ENCODE results near the gene ZFAND3. TPM values are rescaled to one million over a fixed set of nuclear protein-coding genes. Genes with fewer than 3 reads are reported as not detected.

The ZFAND3 gene
- total and polyA plus RNA-seq, 10 of the 15 experiments (the other 5 are each of a cell fraction or from before 2014, with no cell fraction given) = 0.90 to 34.4 (median 16.3) TPM

DNA sequence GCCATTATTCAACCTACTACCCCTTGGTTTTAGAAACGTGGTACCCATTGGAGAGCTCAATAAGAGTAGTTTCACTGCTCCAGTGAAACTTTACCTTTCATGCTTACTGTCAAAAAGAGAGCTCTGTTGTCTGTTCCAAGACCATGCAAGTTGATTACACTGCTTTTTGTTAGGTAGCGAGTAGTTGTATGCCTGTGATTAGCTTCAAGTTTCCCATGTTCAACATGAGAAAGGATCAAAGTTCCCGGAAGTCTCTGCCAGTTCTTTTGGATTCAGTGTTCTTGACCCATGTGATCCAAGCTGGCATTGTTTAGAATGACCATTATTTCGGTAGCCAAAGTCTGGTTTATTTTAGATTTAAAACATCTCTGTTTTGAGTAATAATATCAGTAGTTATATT is 107.1 kb downstream of the ZFAND3 start:
- BruUV-seq (replicated peaks) = no TSS peak
- H3K9ac ChIP-seq (ENCODE audit: control insufficient read depth, insufficient read depth, low read length) = no peak overlapping the region
- no peak overlapping the region for H3K4me3 ChIP-seq
- intact Hi-C loops (cut with micrococcal nuclease; ENCODE audit: unreplicated experiment) (no loop called here), in situ Hi-C loops (cut with MboI) (no loop called here)
- ChIA-PET SMC1A (ENCODE audit: uncharacterized antibody, unreplicated experiment) (interaction anchor here (1.1 kb wide), 2 partner anchors 10 to 14 kb away, joined by 3 read pairs; no protein-coding TSS in a partner anchor), CTCF (interaction anchor here (1.1 kb wide), 1 partner anchor 9 kb away, joined by 5 read pairs; no protein-coding TSS in a partner anchor), RAD21 (ENCODE audit: unreplicated experiment) (interaction anchor here (0.5 kb wide), 1 partner anchor 826 kb away, joined by 3 read pairs; no protein-coding TSS in a partner anchor), POLR2A (no interaction called here)
- TF ChIP-seq CHD2 (IDR thresholded peaks at IDR 0.05; ENCODE audit: borderline replicate concordance, low read depth, low read length) = no peak
- no peak for TF ChIP-seq NR2C1 (IDR thresholded peaks at IDR 0.05)
- no peak for TF ChIP-seq SUPT20H (IDR thresholded peaks at IDR 0.05; ENCODE audit: borderline replicate concordance, control insufficient read depth, low read depth, low read length)
- no peak for TF ChIP-seq STAT3 (IDR thresholded peaks at IDR 0.05; ENCODE audit: low read depth, low read length)
- no peak for TF ChIP-seq CREB1 (IDR thresholded peaks at IDR 0.05; ENCODE audit: low read depth)
- TF ChIP-seq, protein P1, sequence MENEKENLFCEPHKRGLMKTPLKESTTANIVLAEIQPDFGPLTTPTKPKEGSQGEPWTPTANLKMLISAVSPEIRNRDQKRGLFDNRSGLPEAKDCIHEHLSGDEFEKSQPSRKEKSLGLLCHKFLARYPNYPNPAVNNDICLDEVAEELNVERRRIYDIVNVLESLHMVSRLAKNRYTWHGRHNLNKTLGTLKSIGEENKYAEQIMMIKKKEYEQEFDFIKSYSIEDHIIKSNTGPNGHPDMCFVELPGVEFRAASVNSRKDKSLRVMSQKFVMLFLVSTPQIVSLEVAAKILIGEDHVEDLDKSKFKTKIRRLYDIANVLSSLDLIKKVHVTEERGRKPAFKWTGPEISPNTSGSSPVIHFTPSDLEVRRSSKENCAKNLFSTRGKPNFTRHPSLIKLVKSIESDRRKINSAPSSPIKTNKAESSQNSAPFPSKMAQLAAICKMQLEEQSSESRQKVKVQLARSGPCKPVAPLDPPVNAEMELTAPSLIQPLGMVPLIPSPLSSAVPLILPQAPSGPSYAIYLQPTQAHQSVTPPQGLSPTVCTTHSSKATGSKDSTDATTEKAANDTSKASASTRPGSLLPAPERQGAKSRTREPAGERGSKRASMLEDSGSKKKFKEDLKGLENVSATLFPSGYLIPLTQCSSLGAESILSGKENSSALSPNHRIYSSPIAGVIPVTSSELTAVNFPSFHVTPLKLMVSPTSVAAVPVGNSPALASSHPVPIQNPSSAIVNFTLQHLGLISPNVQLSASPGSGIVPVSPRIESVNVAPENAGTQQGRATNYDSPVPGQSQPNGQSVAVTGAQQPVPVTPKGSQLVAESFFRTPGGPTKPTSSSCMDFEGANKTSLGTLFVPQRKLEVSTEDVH (IDR thresholded peaks at IDR 0.05; ENCODE audit: low read depth, partially characterized antibody) = no peak
- TF ChIP-seq TCF7 (IDR thresholded peaks at IDR 0.05; ENCODE audit: borderline replicate concordance) = no peak
- TF ChIP-seq, protein P2, sequence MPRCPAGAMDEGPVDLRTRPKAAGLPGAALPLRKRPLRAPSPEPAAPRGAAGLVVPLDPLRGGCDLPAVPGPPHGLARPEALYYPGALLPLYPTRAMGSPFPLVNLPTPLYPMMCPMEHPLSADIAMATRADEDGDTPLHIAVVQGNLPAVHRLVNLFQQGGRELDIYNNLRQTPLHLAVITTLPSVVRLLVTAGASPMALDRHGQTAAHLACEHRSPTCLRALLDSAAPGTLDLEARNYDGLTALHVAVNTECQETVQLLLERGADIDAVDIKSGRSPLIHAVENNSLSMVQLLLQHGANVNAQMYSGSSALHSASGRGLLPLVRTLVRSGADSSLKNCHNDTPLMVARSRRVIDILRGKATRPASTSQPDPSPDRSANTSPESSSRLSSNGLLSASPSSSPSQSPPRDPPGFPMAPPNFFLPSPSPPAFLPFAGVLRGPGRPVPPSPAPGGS (IDR thresholded peaks at IDR 0.05; ENCODE audit: borderline replicate concordance, insufficient read depth, low read depth, low read length, poor library complexity, severe bottlenecking) = no peak
- TF ChIP-seq RB1 (IDR thresholded peaks at IDR 0.05; ENCODE audit: borderline replicate concordance) = no peak
- FAIRE-seq (no peak), DNase-seq (ENCODE audit: low read depth, low spot score) (no peak), ATAC-seq (no peak)
- no peak overlapping the region for H3K27ac ChIP-seq (ENCODE audit: control insufficient read depth, insufficient read depth)
- H2AFZ ChIP-seq (ENCODE audit: control insufficient read depth, low read depth, low read length) = no peak overlapping the region
- peaks cover 7% of the 10 kb centered on the region; the same call in 1 of the 2 replicates for H4K20me1 ChIP-seq (ENCODE audit: control insufficient read depth, insufficient read depth)
- no peaks in the 10 kb centered on the region; a peak in 1 of 4 replicates for H3K36me3 ChIP-seq (ENCODE audit: control insufficient read depth in 2 of 2, insufficient read depth in 2 of 2, low read length in 1 of 2)
- H3K9me3 ChIP-seq (replicated peaks; ENCODE audit: control insufficient read depth, insufficient read depth, low read length) = no peaks in the 10 kb centered on the region
- 96% methylated on average over 4 of the region's 4 CpGs for WGBS (ENCODE audit: insufficient coverage, insufficient replicate concordance, low lambda C conversion rate, missing lambda C conversion rate)
- H3K79me2 ChIP-seq (ENCODE audit: control insufficient read depth, insufficient read depth, low read length) = peaks cover 31% of the 10 kb centered on the region
- no peak overlapping the region for H3K4me2 ChIP-seq (ENCODE audit: control insufficient read depth, insufficient read depth)
- H3K27me3 ChIP-seq (replicated peaks in 1 of 2; ENCODE audit: control insufficient read depth in 2 of 2, insufficient read depth in 2 of 2, low read length in 1 of 2) = no peaks in the 10 kb centered on the region
- 0 out of 2 replicates have a peak, but pooled peaks cover 9% of the 10 kb centered on the region for H3K4me1 ChIP-seq (ENCODE audit: control insufficient read depth, insufficient read depth, low read length)
